NCI-H1694 (cell line): Measurements from ENCODE around the gene PRAME.
"Not testable (repeated sequence)": the region's sequence is repeated elsewhere in the genome, so short reads cannot be mapped to it uniquely, and the experiment has no call there.

ENCODE experiments used
- DNase-seq: peaks from one replicate; lab custom pipeline; 2025; lab: John Stamatoyannopoulos, UW

PRAME gene

GRCh38 chr22:22558972-22559603 is at the start of gene PRAME:
PRAME (minus strand) TSS chr22:22559265; CDS start chr22:22556832, 2,433 bp downstream.
- peak; percentile 81 for DNase-seq

GRCh38 chr22:22608022-22608421 is 49.0 kb upstream of the PRAME start:
- not testable (repeated sequence) for DNase-seq

- no peak for DNase-seq
These were observed 46.0 kb upstream of the PRAME start for GRCh38 chr22:22605074-22605404.

GRCh38 chr22:22604326-22605073 is 45.4 kb upstream of the PRAME start:
- no peak for DNase-seq

GRCh38 chr22:22603470-22603947 is 44.4 kb upstream of the PRAME start:
- no peak for DNase-seq

- no peak for DNase-seq
These were observed 41.6 kb upstream of the PRAME start for GRCh38 chr22:22600531-22601261.

- no peak for DNase-seq
These were observed 40.2 kb upstream of the PRAME start for GRCh38 chr22:22599248-22599647.

- no peak for DNase-seq
These were observed 39.1 kb upstream of the PRAME start for GRCh38 chr22:22598144-22598543.

GRCh38 chr22:22595001-22595835 is 36.2 kb upstream of the PRAME start:
- DNase-seq: no peak

GRCh38 chr22:22593964-22594656 is 35.0 kb upstream of the PRAME start:
- no peak for DNase-seq

GRCh38 chr22:22593250-22593649 is 34.2 kb upstream of the PRAME start:
- DNase-seq: no peak

- DNase-seq: no peak
These were observed 32.6 kb upstream of the PRAME start for GRCh38 chr22:22591348-22592299.

GRCh38 chr22:22590136-22590891 is 31.2 kb upstream of the PRAME start:
- no peak for DNase-seq

- no peak for DNase-seq
These were observed 29.6 kb upstream of the PRAME start for GRCh38 chr22:22588485-22589164.

- DNase-seq: no peak
These were observed 28.6 kb upstream of the PRAME start for GRCh38 chr22:22587577-22588188.

GRCh38 chr22:22584722-22585121 is 25.7 kb upstream of the PRAME start:
- DNase-seq: no peak

- DNase-seq: no peak
These were observed 24.0 kb upstream of the PRAME start for GRCh38 chr22:22583030-22583429.

GRCh38 chr22:22581524-22581923 is 22.5 kb upstream of the PRAME start:
- DNase-seq: not testable (repeated sequence)
